Kidney tubule cell (primary cell): ENCODE results near the gene FAM169A.
"Not testable (repeated sequence)": the region's sequence is repeated elsewhere in the genome, so short reads cannot be mapped to it uniquely, and the experiment has no call there.

Experiments used
- DNase-seq: peaks from one replicate; pipeline ENCODE4 v3.0.0-alpha.2; 2018; ENCODE audit warnings: low spot score

Gene FAM169A

GRCh38 chr5:74865804-74866595, at the start of gene FAM169A:
Gene FAM169A (minus strand): TSS chr5:74866387. CDS start chr5:74841676, 24,711 bp downstream.
- DNase-seq: peak; percentile 66

GRCh38 chr5:74915488-74915887, 49.3 kb upstream of the FAM169A start:
- no peak for DNase-seq

GRCh38 chr5:74911421-74911820, 45.2 kb upstream of the FAM169A start:
- not testable (repeated sequence) for DNase-seq

GRCh38 chr5:74909888-74910287, 43.7 kb upstream of the FAM169A start:
- DNase-seq: not testable (repeated sequence)

- DNase-seq: not testable (repeated sequence)
Observed at GRCh38 chr5:74908237-74908636, 42.0 kb upstream of the FAM169A start.

GRCh38 chr5:74904713-74905112, 38.5 kb upstream of the FAM169A start:
- not testable (repeated sequence) for DNase-seq

GRCh38 chr5:74903165-74903787, 37.1 kb upstream of the FAM169A start:
- DNase-seq: peak; percentile 75

- no peak for DNase-seq
Observed at GRCh38 chr5:74897049-74897448, 30.9 kb upstream of the FAM169A start.

GRCh38 chr5:74895906-74896305, 29.7 kb upstream of the FAM169A start:
- DNase-seq: peak; percentile 89

- DNase-seq: no peak
Observed at GRCh38 chr5:74894351-74894750, 28.2 kb upstream of the FAM169A start.

GRCh38 chr5:74892921-74893320, 26.7 kb upstream of the FAM169A start:
- DNase-seq: no peak

- peak; percentile 29 for DNase-seq
Observed at GRCh38 chr5:74889523-74890105, 23.4 kb upstream of the FAM169A start.

- no peak for DNase-seq
Observed at GRCh38 chr5:74888117-74888516, 21.9 kb upstream of the FAM169A start.

- peak; percentile 89 for DNase-seq
Observed at GRCh38 chr5:74885170-74885569, 19.0 kb upstream of the FAM169A start.

- DNase-seq: not testable (repeated sequence)
Observed at GRCh38 chr5:74882379-74883134, 16.4 kb upstream of the FAM169A start.

- DNase-seq: no peak
Observed at GRCh38 chr5:74877624-74878304, 11.6 kb upstream of the FAM169A start.

GRCh38 chr5:74875994-74876791, 10.0 kb upstream of the FAM169A start:
- no peak for DNase-seq

GRCh38 chr5:74873525-74874249, 7.5 kb upstream of the FAM169A start:
- DNase-seq: no peak

GRCh38 chr5:74870299-74871067, 4.3 kb upstream of the FAM169A start:
- no peak for DNase-seq
